ENCODE results near the gene PDCD6IP. TPM values are rescaled to one million over a fixed set of nuclear protein-coding genes. Genes with fewer than 3 reads are reported as not detected.
"Not testable (repeated sequence)": the region's sequence is repeated elsewhere in the genome, so short reads cannot be mapped to it uniquely, and the experiment has no call there.

The PDCD6IP gene
- total RNA-seq, 1 donor from 2014 or later = 168 TPM

GRCh38 chr3:33848624-33849347 is 50.4 kb downstream of the PDCD6IP start:
- no peak for DNase-seq (ENCODE audit: low spot score)

- DNase-seq (ENCODE audit: low spot score) = not testable (repeated sequence)
Observed at GRCh38 chr3:33850599-33850998, 52.2 kb downstream of the PDCD6IP start.

DNA sequence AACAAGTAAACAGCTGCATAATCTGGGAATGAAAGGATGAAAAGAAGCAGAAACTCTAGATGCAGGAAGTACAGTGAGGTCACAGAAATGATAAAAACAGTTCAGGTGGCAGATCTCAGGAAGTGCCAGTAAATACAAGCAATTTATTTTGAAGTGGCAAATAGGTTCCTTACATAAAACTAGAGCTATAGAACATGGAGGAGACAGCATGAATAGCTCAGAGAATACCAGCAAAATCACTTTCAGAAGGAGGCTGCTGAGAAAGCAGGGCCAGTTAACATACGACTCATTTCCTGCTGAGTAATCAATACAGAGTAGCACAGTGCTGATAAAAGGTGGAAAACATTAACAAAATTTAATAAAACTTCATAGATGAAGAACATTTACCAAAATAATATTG is 57.0 kb downstream of the PDCD6IP start:
- DNase-seq (ENCODE audit: low spot score) = not testable (repeated sequence)

DNA sequence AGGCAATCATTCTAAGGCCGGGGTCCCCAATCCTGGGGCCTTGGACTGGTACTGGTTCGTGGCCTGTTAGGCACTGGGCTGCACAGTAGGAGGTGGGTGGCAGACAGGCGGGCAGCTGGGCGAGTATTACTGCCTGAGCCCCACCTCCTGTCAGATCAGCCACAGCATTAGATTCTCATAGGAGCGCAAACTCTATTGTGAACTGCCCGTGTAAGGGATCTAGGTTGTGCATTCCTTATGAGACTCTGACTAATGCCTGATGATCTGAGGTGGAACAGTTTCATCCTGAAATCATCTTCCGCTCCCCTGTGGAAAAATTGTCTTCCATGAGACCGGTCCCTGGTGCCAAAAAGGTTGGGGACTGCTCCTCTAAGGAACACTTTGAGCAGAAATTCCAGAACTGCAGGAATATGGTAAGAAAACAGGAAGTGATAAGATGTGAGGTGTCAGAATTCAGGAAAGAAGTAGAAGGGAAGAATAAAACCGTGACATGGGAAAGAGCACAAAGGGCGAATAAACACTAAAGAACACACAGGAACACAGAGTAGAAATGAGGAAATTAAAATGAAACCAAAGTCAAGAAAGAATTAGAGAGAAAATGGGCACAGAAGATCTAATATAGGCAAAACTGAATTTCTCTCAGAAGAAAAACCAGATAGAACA is 57.6 kb downstream of the PDCD6IP start:
- no peak for DNase-seq (ENCODE audit: low spot score)

DNA sequence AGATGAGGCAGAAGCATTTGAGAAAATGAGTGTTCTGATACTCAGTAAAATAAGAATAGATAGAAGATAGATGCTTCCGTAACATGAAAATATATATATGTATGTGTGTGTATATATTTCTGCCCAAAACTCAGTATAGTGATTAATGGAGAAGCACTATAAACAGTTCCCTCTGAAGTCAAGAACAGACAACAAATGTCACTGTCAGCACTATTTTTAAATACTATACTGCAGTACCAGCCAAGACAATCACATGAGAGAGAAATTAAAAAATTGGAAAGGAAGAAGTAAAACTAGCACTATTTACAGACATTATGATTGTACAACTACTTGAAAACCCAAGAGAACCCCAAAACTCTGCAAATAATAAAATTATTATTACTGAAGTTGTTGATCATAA is 59.3 kb downstream of the PDCD6IP start:
- not testable (repeated sequence) for DNase-seq (ENCODE audit: low spot score)

DNA sequence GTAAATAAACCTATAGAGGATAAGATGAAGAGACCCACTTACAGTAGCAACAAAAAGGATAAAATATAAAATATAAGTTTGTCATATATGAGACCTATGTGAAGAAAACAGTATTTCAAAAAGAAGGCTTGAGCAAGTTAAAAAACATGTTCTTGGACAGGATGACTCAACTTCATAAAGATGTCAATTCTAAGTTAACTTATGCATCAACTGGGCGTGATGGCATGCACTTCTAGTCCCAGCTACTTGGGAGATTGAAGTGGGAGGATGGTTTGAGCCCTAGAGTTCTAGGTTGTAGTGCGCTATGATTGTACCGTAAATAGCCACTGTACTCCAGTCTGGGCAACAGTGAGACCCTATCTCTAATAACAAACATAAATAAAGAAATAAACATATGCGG is 59.7 kb downstream of the PDCD6IP start:
- no peak for DNase-seq (ENCODE audit: low spot score)

GRCh38 chr3:33860373-33861050 is 62.1 kb downstream of the PDCD6IP start:
- no peak for DNase-seq (ENCODE audit: low spot score)

DNA sequence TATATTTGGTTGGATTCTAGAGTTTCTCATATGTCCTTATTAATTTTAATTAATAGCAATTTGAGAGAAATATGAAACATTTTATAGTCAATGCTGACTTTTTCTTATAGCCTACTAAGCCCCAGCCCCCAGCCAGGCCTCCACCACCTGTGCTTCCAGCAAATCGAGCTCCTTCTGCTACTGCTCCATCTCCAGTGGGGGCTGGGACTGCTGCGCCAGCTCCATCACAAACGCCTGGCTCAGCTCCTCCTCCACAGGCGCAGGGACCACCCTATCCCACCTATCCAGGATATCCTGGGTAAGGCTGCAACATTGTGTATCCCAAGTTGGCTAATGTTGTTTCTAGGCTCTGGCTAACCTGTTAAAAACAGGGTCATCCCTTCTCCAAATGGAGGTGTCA is 66.7 kb downstream of the PDCD6IP start:
- no peak for DNase-seq (ENCODE audit: low spot score)

DNA sequence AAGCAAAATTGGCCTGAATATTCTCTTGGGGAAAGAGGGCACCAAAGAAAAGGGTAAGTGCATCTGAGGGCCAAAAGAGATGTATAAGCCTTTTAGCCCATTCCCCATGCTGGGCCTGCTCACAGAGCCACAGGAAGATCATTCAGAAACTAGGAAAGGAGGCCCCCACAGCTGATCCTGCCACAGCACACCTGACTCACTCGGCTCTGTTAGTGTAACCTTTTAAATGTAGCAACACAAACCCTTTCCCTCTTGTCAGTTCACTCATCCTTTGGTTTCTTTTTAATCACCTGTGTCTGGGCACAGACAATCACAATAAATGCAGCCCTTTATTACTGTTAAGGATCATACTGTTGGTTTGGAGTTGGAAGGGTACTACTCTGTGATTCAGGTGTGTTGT is 69.9 kb downstream of the PDCD6IP start:
- DNase-seq (ENCODE audit: low spot score) = no peak

DNA sequence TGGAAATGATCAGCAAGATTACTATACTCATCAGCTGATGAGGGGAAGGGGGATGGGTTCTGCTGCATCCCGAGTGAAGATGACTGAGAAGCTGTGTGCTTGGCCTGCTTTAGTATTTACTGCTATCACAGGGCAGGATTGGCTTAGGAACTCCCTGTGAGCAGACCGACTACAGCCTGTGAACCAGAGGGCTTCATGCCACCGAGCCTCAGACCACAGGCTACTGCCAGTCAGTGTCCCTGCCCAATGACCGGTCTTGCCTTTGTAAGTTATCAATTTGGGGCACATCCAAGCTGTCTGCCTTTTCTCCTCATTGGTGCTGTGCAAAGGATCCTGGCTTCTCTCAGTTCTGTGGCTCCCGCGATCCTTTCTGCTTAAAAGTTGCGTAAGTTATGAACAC is 71.5 kb downstream of the PDCD6IP start:
- no peak for DNase-seq (ENCODE audit: low spot score)

DNA sequence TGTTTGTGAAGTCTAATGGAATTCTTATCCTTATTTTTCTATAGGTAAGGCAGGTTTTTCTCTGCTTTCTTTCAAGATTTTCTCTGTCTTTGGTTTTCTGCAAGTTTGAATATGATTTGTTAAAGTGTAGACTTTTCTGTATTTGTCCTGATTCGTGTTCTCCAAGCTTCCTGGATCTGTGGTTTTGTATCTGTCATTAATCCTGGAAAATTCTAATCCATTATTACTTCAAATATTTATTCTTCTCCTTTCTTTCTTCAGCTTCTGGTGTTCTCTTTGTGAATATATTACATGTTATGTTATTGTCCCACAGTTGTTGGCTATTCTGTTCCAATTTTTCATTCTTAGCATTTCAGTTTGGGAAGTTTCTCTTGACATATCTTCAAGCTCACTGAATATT is 76.4 kb downstream of the PDCD6IP start:
- no peak for DNase-seq (ENCODE audit: low spot score)

DNA sequence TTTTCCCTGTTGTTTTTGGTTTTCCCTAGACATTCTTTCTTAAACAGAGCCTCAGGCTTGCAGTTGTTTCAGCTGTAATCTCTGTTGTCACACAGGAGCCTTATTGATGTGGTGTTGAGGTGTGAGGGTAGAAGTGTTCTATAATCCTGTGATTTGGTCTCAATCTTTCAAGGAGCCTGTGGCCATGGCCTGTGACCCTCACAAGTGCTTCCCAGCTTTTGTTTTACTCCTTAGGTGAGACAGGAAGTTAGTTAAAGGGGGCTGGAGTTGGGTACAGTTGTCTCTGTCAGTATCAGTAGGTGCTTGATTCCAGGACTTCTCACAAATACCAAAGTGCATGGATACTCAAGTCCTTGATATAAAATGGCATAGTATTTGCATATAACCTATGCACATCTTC is 77.2 kb downstream of the PDCD6IP start:
- DNase-seq (ENCODE audit: low spot score) = no peak

DNA sequence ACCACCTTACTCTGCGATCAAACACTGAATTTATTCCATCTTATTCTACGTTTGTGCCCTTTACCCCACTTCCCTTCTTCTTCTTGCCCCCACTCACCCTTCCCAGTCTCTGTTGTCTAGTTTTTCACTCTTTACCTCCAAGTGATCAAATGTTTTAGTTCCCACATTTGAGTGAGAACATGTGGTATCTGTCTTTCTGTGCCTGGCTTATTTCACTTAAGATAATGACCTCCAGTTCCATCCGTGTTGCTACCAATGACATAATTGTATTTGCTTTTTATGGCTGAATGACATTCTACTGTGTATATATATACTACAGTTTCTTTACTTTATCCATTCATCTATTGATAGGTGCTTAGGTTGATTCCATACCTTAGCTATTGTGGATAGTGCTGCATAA is 78.8 kb downstream of the PDCD6IP start:
- no peak for DNase-seq (ENCODE audit: low spot score)

GRCh38 chr3:33879540-33879939 is 81.1 kb downstream of the PDCD6IP start:
- no peak for DNase-seq (ENCODE audit: low spot score)

GRCh38 chr3:33881156-33882064 is 83.0 kb downstream of the PDCD6IP start:
- peak; percentile 68 for DNase-seq (ENCODE audit: low spot score)

DNA sequence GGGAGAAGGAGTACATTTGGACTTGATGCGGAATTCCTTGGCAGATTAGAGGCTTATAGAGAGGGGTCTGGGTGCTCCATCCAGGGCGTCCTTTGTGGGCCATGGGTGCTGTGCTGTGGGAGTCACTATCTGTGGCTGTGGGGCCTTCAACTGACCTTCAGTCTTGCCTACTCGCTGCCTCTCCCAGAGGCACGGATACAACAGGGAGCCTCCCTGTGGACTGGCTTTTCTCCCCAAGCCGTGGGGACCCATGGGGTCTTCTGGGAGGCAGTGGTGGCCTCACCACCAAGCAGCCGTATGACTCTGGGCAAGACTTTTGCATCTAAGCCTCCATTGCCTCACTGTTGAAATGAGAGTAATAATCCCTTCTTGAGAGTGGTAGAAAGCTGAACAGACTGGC is 83.9 kb downstream of the PDCD6IP start:
- no peak for DNase-seq (ENCODE audit: low spot score)

DNA sequence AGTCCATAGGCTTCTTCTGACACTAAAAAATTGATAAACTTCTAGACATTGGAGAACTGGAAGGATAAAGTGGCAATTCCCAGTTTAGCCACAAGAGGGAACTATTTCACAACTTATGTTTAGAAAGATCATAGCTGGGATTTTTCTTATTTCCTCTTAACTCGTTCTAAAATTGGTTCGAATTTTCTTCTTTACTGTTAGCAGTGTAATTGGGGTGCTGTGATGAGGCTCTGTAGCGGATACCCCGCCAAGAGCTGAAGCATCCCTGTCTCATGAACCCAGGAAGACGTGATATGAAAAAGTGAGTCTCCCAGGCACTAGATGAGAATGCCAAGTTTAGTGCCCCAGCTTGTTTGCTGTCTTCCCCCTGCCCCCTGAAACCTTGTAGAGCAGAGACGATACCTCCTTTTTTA is 85.1 kb downstream of the PDCD6IP start:
- peak; percentile 62 for DNase-seq (ENCODE audit: low spot score)

- no peak for DNase-seq (ENCODE audit: low spot score)
Observed at GRCh38 chr3:33883951-33884561, 85.6 kb downstream of the PDCD6IP start.

- DNase-seq (ENCODE audit: low spot score) = no peak
Observed at GRCh38 chr3:33884701-33885100, 86.3 kb downstream of the PDCD6IP start.

- DNase-seq (ENCODE audit: low spot score) = no peak
Observed at GRCh38 chr3:33885496-33885895, 87.1 kb downstream of the PDCD6IP start.

- no peak for DNase-seq (ENCODE audit: low spot score)
Observed at GRCh38 chr3:33886015-33886414, 87.6 kb downstream of the PDCD6IP start.
